Nasal cavity respiratory epithelium epithelial cell of viscerocranial mucosa (primary cell): ENCODE measurements around the gene GRIA4. TPM values are rescaled to one million over a fixed set of nuclear protein-coding genes. Genes with fewer than 3 reads are reported as not detected.

Experiments used
- total RNA-seq: library from RNA; depleted of rRNA; stranded (reverse); fragments of >200 nt; gene quantifications from 2 replicates; pipeline ENCODE4 v1.2.3, GENCODE V29; 2014

The GRIA4 gene
- total RNA-seq, result under 0.01 TPM in 1 of 2 replicates, not detected in the other

DNA sequence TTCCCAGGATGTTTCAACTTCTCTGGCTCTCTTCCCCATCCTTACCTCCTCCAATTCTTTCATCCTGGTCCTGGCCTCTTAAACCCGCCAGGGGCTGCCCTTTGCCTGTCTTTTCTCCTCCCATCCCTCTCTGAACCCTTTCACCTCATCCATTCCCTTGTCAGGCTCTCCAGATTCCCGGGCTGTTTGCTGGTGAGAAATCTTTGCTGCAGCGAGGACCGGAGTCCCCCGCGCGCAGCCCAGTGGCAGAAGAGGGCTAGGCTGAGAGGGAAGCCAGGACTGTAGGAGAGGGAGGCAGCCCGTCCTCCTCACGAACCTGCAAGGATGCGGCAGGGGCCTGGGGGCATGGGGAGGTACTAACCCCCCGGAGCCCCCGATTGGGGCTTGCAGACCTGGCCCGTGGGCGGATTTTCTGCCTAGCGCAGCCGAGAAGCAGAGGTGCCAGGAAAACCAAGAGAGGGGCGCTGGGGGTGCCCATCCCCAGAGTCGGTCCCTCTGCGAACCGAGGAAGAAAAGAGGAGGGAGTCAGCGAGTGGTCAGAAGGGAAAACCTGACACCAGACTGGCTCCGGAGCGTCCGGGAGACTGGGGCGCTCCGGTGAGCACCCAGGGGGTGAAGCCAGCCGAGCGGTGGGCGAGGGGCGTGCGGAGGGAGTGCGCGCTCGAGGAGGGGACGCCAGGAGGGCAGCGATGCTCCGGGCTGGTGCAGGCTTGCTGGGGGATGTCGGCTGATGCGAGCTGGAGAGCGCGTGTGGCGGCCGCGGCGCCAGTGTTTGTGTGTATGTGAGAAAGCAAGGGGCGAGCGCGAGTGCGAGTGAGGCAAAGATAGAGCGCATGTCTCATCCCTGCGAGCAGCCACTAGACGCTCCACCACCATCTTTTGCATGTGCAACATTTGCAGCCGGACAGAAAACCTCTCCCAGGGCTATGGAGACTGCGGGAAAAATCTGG, at the start of gene GRIA4:
GRIA4 (plus strand) TSS at position 242 of the 950 bp plus-strand sequence. CDS start 925 bp downstream, outside the sequence.

DNA sequence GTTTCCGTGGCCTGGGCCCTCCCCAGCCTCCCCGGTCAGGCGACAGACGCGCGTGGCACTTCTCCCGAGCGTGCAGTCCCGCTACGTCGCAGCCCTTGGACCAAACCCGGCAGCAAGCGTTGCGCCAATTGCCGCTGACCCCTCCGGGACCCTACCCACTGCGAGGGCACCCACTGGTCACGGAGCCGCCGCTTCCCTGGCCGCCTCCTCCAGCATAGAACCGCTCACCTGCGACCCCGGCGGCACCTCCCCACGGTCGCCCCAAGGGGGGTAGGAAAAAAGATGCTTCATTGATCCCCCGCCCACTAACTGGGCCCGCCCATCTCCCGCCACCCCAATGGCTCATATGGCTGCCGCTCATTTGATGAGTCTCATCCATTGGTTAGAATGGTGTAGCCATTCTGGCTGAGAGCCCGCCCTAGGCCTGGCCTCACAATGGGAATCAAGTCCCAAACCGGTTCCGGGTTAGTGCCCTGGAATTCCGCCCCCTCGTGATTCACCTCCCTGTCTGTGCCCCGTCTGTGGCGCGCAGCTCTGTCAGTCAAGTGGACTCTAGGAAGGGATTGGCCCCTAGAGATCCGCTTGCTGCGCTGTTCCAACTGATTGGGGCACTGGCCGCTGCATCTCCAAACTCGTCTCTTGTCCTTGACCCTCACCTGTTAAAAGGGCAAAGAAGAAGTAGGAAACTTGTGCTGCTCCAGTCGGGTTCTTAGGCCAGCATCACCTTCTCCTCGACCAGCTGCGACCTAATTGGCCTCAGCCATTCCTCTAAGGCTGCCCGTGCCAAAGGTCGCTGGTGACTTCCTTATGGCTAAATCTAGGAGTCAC, 412.3 kb downstream of the GRIA4 start, which contains the start of gene MSANTD4:
MSANTD4 (minus strand) TSS at position 274 of the 828 bp plus-strand sequence. CDS start 11,323 bp downstream, outside the sequence.

